Naive thymus-derived CD4-positive, alpha-beta T cell (primary cell): ENCODE data around the gene HAUS3. TPM values are rescaled to one million over a fixed set of nuclear protein-coding genes. Genes with fewer than 3 reads are reported as not detected.

Source experiments
- ATAC-seq: fragments of 150-1000 bp; cut with Tn5 transposase; 2 replicates; pipeline ENCODE4 v1.10.0; 2021; ENCODE audit warnings: mild to moderate bottlenecking, moderate library complexity
- CTCF ChIA-PET: fragments of 350-600 bp; sonication (Branson Sonifier 250); formaldehyde crosslinking; loops from one replicate; lab custom pipeline; 2021; ENCODE audit warnings: antibody characterized with exemption; lab: Charles Lee
- POLR2A ChIA-PET: fragments of 350-600 bp; sonication (Branson Sonifier 250); formaldehyde crosslinking; loops from one replicate; lab custom pipeline; 2021; ENCODE audit warnings: antibody characterized with exemption, inconsistent platforms; lab: Charles Lee
- DNase-seq, 9 donors: peaks; one replicate each; pipeline versions ENCODE4 v3.0.0 to v3.0.0-alpha.2; 2020 to 2022; ENCODE audit warnings: mixed read lengths in 1 of 9
- H3K27ac ChIP-seq: one replicate; pipeline ENCODE4 v1.7.0; 2013; ENCODE audit warnings: mild to moderate bottlenecking, low read depth, low read length, moderate library complexity
- H3K27me3 ChIP-seq, 2 donors: one replicate each; pipeline ENCODE4 v1.7.0; 2013; ENCODE audit warnings: low read length in 2 of 2, mild to moderate bottlenecking in 2 of 2, moderate library complexity in 2 of 2; ENCODE audit not compliant: control insufficient read depth in 2 of 2, insufficient read depth in 2 of 2
- H3K36me3 ChIP-seq, 3 experiments: 1 replicate in 2 of 3; 2 replicates in 1 of 3; pipeline ENCODE4 v1.7.0; 2013; ENCODE audit warnings: low read length in 3 of 3, mild to moderate bottlenecking in 3 of 3, moderate library complexity in 1 of 3; ENCODE audit not compliant: insufficient read depth in 3 of 3, control insufficient read depth in 2 of 3
- H3K4me1 ChIP-seq, 2 donors: one replicate each; pipeline ENCODE4 v1.7.0; 2013; ENCODE audit warnings: low read length in 2 of 2, mild to moderate bottlenecking in 2 of 2, moderate library complexity in 1 of 2; ENCODE audit not compliant: control insufficient read depth in 2 of 2, insufficient read depth in 2 of 2
- H3K4me3 ChIP-seq: 2 replicates; pipeline ENCODE4 v1.7.0; 2013; ENCODE audit warnings: mild to moderate bottlenecking, low read length
- H3K9me3 ChIP-seq, 3 experiments: 1 replicate in 2 of 3; 2 replicates in 1 of 3; pipeline ENCODE4 v1.7.0; 2013; ENCODE audit warnings: low read length in 3 of 3; ENCODE audit not compliant: control insufficient read depth in 2 of 3
- H3K27ac Mint-ChIP-seq, 9 donors: one replicate each; pipeline ENCODE4 v1.8.0; 2020 to 2022; ENCODE audit warnings: mixed read lengths in 9 of 9, mild to moderate bottlenecking in 8 of 9, moderate library complexity in 5 of 9, inconsistent platforms in 2 of 9
- H3K27me3 Mint-ChIP-seq, 5 donors: one replicate each; pipeline ENCODE4 v1.8.0; 2021 to 2022; ENCODE audit warnings: mixed read lengths in 5 of 5, mild to moderate bottlenecking in 1 of 5
- H3K36me3 Mint-ChIP-seq, 5 donors: one replicate each; pipeline ENCODE4 v1.8.0; 2020 to 2022; ENCODE audit warnings: mixed read lengths in 5 of 5, mild to moderate bottlenecking in 3 of 5, inconsistent platforms in 1 of 5
- H3K4me1 Mint-ChIP-seq, 7 donors: one replicate each; pipeline ENCODE4 v1.8.0; 2020 to 2022; ENCODE audit warnings: mixed read lengths in 7 of 7, mild to moderate bottlenecking in 3 of 7, inconsistent platforms in 1 of 7
- H3K4me3 Mint-ChIP-seq, 10 donors: one replicate each; pipeline ENCODE4 v1.8.0; 2020 to 2022; ENCODE audit warnings: mild to moderate bottlenecking in 10 of 10, mixed read lengths in 10 of 10, moderate library complexity in 6 of 10, inconsistent platforms in 2 of 10
- H3K9me3 Mint-ChIP-seq, 11 donors: one replicate each; pipeline ENCODE4 v1.8.0; 2020 to 2022; ENCODE audit warnings: mixed read lengths in 11 of 11, mild to moderate bottlenecking in 4 of 11, inconsistent platforms in 1 of 11, moderate library complexity in 1 of 11
- intact Hi-C, 2 donors: fragments of 100-400 bp; cut with micrococcal nuclease; formaldehyde crosslinking; loops; one replicate each; pipeline ENCODE4 v1.15.1; 2023
- polyA plus RNA-seq, 2 donors: library from polyadenylated mRNA; unstranded; fragments of 300-500 nt; fragmentation: Illumina TruSeq; gene quantifications; one replicate each; pipeline ENCODE4 v1.2.3, GENCODE V29; 2021
- total RNA-seq, 6 experiments: library from RNA in 5 of 6; stranded (reverse) in 5 of 6; gene quantifications; 1 replicate in 5 of 6; 2 replicates in 1 of 6; pipeline ENCODE4 v1.2.3 and lab custom pipeline; 2021 to 2026

HAUS3 gene
- total and polyA plus RNA-seq, 7 experiments from 2014 or later, result 18.5 to 88.2 (median 33.4) TPM

DNA sequence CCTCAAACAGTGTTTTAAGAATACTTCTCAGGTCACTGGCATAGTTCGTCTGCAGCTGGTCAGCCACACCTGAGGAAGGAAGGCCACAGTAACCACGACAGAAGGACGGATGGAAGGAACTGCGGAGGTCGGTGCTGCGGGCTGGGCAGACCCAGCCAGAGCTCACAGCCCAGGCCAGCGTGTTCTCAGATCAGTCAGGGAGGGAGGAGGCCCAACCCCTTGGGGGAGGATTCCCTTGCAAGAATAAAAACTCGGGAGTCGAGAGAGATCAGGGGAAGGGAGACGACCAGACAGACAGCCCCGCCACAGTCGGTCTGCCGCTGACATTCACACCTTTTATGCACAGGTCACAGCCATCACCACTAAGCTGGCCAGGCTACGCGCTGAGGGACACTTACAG lies 31.3 kb upstream of the HAUS3 start:
- H3K27me3 Mint-ChIP-seq, result no peaks in the 10 kb centered on the region
- ChIA-PET CTCF (no interaction called here), POLR2A (interaction anchor here (1.1 kb wide), 1 partner anchor 10 kb away, joined by 3 read pairs; no protein-coding TSS in a partner anchor)
- peaks cover 0 to 1% (median 0%) of the 10 kb centered on the region in 11 donors for H3K9me3 Mint-ChIP-seq
- H3K36me3 ChIP-seq, result no peaks in the 10 kb centered on the region
- H3K4me3 ChIP-seq, result no peak overlapping the region
- H3K4me1 ChIP-seq, result no peaks in the 10 kb centered on the region
- ATAC-seq, result no peak
- DNase-seq, result no peak
- no peak overlapping the region for H3K27ac ChIP-seq
- no peak overlapping the region for H3K4me3 Mint-ChIP-seq
- H3K9me3 ChIP-seq, result no peaks in the 10 kb centered on the region
- peaks cover 0 to 8% (median 3%) of the 10 kb centered on the region in 5 donors for H3K36me3 Mint-ChIP-seq
- H3K27ac Mint-ChIP-seq, result no peak overlapping the region
- H3K4me1 Mint-ChIP-seq, result peaks cover 0 to 4% (median 0%) of the 10 kb centered on the region in 7 donors
- intact Hi-C loops, result no loop called here
- H3K27me3 ChIP-seq, result no peaks in the 10 kb centered on the region

DNA sequence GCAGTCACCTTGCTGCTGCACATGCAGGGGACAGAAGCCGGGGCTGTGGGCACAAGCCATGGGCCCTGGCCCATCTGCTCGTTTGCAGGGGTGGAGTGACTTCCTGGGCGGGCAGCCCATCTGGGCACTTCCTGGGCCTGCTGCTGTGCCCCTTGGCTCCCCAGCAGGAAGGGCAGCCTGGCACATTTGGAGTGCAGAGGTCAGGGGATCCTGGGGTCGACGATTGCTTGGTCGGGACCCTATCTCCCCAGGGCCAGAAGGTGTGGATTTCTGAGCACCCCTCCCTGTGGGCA lies 30.9 kb upstream of the HAUS3 start:
- H3K4me3 Mint-ChIP-seq, result no peak overlapping the region
- no peaks in the 10 kb centered on the region for H3K27me3 ChIP-seq
- DNase-seq (no peak), ATAC-seq (no peak)
- intact Hi-C loops, result no loop called here
- peaks cover 0 to 1% (median 0%) of the 10 kb centered on the region in 11 donors for H3K9me3 Mint-ChIP-seq
- H3K27me3 Mint-ChIP-seq, result no peaks in the 10 kb centered on the region
- H3K36me3 Mint-ChIP-seq, result peaks cover 0 to 8% (median 3%) of the 10 kb centered on the region in 5 donors
- no peak overlapping the region for H3K27ac Mint-ChIP-seq
- no peak overlapping the region for H3K4me3 ChIP-seq
- POLR2A ChIA-PET, result interaction anchor here (1.1 kb wide), 1 partner anchor 10 kb away, joined by 3 read pairs; no protein-coding TSS in a partner anchor
- H3K9me3 ChIP-seq, result no peaks in the 10 kb centered on the region
- H3K36me3 ChIP-seq, result no peaks in the 10 kb centered on the region
- CTCF ChIA-PET, result no interaction called here
- peaks cover 0 to 4% (median 0%) of the 10 kb centered on the region in 7 donors for H3K4me1 Mint-ChIP-seq
- no peak overlapping the region for H3K27ac ChIP-seq
- no peaks in the 10 kb centered on the region for H3K4me1 ChIP-seq

DNA sequence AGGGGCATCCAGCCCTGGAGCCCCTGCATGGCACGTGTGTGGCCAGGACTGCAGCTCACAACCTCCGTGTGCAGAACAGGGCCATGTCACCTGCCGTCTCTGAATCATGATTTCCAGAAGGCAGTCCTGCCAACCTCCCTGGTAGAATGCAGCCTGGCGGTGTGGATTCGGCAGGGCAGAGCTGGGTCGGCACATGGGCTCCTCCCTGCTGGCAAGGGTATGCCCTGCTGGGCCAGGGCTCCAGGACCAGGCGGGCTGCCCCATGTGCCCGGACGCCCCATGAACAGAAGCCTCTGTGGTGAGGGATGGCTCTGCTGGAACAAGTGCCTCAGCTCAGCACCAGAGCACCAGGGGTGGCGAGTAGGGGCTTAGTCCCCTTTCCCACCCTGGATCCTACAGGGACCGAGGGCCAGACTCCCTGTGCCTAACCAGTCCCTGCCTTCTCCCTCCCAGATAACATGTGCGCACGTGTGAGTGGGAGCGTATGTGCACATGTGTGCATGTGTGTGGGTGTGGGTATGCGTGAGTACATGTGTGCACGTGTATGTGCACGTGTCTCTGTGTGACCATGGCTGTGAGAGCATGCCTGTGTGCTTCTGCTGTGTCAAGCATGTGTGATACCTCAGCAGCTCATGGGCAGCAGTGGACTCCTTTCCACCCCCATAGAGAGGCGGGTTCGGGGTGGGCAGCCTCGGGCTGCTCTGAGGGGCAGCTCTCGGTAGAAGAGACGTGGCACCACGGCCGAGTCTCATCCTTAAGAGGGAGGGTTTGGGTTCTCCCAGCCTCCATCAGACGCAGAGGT lies 30.3 kb upstream of the HAUS3 start:
- no peaks in the 10 kb centered on the region for H3K36me3 ChIP-seq
- ChIA-PET POLR2A (interaction anchor here (1.1 to 1.9 kb wide), 2 partner anchors 9 to 10 kb away, joined by 3 to 4 read pairs; partner anchors contain the start of gene MXD4), CTCF (no interaction called here)
- H3K9me3 ChIP-seq, result no peaks in the 10 kb centered on the region
- H3K4me3 ChIP-seq, result no peak overlapping the region
- H3K4me1 Mint-ChIP-seq, result peaks cover 0 to 4% (median 0%) of the 10 kb centered on the region in 7 donors
- no peak overlapping the region for H3K4me3 Mint-ChIP-seq
- H3K4me1 ChIP-seq, result no peaks in the 10 kb centered on the region
- peaks cover 0 to 8% (median 3%) of the 10 kb centered on the region in 5 donors for H3K36me3 Mint-ChIP-seq
- H3K27me3 Mint-ChIP-seq, result no peaks in the 10 kb centered on the region
- ATAC-seq, result no peak
- H3K27me3 ChIP-seq, result no peaks in the 10 kb centered on the region
- H3K27ac Mint-ChIP-seq, result peak overlapping the region in 1 of 9 donors; percentile 70
- no peak for DNase-seq
- no peak overlapping the region for H3K27ac ChIP-seq
- intact Hi-C loops, result no loop called here
- peaks cover 0 to 1% (median 0%) of the 10 kb centered on the region in 11 donors for H3K9me3 Mint-ChIP-seq

DNA sequence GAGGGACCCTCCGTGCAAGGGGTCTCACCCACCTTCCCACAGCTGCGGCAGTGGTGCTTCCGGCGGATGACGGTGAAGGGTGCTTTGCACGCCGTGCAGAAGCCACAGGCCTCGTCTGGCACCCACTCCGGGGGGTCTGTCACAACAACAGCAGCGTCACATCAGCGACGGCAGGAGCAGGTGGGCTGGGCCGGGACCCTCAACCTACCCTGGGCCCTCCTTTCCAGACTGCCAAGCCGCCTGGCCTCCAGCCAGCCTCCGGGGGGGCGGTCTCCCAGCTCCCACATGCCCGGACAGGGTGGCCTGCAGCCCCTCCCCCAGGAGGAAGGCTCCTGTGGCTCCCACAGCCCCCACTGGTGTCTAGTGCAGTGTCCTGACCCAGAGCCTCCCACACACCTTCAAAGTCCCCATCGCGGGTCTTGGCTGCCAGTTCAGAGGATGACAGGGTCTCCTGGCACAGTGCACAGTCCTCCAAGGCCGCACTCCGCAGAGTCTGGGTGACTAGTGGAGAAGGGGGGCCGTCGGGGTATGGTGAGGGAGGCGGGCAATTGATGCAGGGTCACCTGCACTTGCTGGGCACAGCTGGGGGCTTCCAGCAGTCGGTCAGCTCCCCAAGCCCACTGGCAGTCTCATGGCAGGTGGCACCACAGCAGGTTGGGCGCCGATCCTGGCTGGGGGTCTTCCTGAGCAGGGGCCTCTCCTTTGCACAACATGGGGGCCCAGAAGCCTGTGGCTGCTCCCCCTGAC lies 29.5 kb upstream of the HAUS3 start:
- H3K4me1 Mint-ChIP-seq, result peaks cover 0 to 4% (median 0%) of the 10 kb centered on the region in 7 donors
- ChIA-PET CTCF (no interaction called here), POLR2A (interaction anchor here (1.9 kb wide), 1 partner anchor 9 kb away, joined by 4 read pairs; the partner anchor contains the start of gene MXD4)
- Histone ChIP-seq H3K9me3 (no peaks in the 10 kb centered on the region), H3K27ac (no peak overlapping the region), H3K27me3 (no peaks in the 10 kb centered on the region), H3K4me1 (no peaks in the 10 kb centered on the region), H3K36me3 (no peaks in the 10 kb centered on the region), H3K4me3 (no peak overlapping the region)
- no peaks in the 10 kb centered on the region for H3K27me3 Mint-ChIP-seq
- DNase-seq (no peak), ATAC-seq (no peak)
- no peak overlapping the region for H3K27ac Mint-ChIP-seq
- intact Hi-C loops, result no loop called here
- peaks cover 0 to 1% (median 0%) of the 10 kb centered on the region in 11 donors for H3K9me3 Mint-ChIP-seq
- no peak overlapping the region for H3K4me3 Mint-ChIP-seq
- peaks cover 0 to 8% (median 3%) of the 10 kb centered on the region in 5 donors for H3K36me3 Mint-ChIP-seq

DNA sequence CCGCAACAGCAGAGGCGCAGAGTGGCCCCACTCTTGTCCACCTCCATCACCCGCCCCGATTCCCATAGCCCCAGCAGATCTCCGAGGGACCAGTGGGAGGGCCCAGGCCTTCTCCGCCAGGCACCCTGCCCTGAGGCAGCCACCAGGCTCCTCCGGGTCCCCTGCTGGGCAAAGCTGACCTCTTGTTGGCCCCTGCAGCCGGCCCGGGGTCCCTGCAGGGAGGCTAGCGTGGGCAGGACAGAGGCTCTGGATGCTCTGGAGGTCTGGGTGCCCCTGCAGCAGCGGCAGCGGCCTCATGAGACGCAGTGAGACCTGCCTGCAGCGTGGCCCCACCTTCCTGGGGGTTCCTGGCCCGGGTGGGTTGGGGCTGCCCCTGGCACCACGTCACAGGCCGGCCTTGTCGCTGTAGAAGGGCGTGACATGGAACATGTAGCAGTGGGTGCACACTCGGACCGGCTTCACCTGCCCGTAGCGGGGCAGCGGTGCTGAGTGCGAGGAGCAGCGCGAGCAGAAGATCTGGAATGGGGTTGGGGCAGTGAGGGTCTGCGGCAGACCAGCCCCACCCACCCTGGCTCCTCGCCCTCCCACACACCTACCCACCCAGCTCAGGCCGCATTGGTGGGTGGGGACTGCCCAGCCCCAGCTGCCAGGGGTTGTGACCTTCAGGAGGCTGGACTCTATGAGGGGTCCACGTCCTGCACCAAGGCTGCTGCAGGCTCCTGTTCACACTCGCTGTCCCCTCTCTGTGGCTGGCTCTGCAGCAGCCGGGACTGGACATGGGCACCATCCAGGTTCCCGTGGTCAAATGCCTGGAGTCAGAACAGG lies 28.6 kb upstream of the HAUS3 start:
- Histone ChIP-seq H3K4me3 (no peak overlapping the region), H3K4me1 (no peaks in the 10 kb centered on the region), H3K9me3 (no peaks in the 10 kb centered on the region), H3K27ac (no peak overlapping the region), H3K27me3 (no peaks in the 10 kb centered on the region), H3K36me3 (no peaks in the 10 kb centered on the region)
- H3K4me1 Mint-ChIP-seq, result peaks cover 0 to 4% (median 0%) of the 10 kb centered on the region in 7 donors
- ATAC-seq (no peak), DNase-seq (no peak)
- H3K4me3 Mint-ChIP-seq, result no peak overlapping the region
- CTCF ChIA-PET, result no interaction called here
- H3K9me3 Mint-ChIP-seq, result peaks cover 0 to 1% (median 0%) of the 10 kb centered on the region in 11 donors
- H3K27me3 Mint-ChIP-seq, result no peaks in the 10 kb centered on the region
- POLR2A ChIA-PET, result interaction anchor here (1.9 kb wide), 1 partner anchor 8 kb away, joined by 4 read pairs; the partner anchor contains the start of gene MXD4
- peaks cover 0 to 8% (median 3%) of the 10 kb centered on the region in 5 donors for H3K36me3 Mint-ChIP-seq
- intact Hi-C loops, result no loop called here
- peak overlapping the region in 1 of 9 donors; percentile 55 for H3K27ac Mint-ChIP-seq

DNA sequence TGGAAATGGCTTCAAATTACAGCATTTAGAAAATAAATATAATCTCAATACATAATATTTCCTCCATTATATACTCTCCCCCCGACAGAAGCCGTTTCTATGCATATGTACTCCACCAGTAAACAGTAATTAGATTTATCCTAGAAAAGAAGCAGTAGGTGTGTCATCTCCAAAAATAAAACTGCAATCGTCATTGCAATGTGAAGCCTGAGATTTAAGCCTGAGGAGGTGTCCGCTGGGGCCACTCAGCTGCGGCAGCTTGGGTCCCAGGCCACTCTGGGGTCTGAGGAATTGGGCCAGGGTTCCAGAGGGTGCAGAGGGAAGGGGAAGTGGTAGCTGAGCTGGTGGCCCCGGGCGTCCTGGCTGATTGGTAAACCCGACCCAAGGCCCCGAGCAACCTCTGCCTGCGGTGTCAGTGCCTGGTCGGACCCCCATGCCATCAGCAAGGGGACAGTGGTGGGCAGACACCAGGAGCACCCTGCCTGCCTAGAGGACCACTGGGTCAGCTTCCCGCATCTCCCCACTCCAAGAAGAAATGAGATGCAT lies 27.8 kb upstream of the HAUS3 start:
- H3K9me3 Mint-ChIP-seq, result peaks cover 0 to 1% (median 0%) of the 10 kb centered on the region in 11 donors
- Histone ChIP-seq H3K27ac (no peak overlapping the region), H3K4me3 (no peak overlapping the region), H3K4me1 (no peaks in the 10 kb centered on the region), H3K36me3 (no peaks in the 10 kb centered on the region), H3K9me3 (no peaks in the 10 kb centered on the region), H3K27me3 (no peaks in the 10 kb centered on the region)
- ATAC-seq, result no peak
- CTCF ChIA-PET, result no interaction called here
- POLR2A ChIA-PET, result no interaction called here
- H3K27ac Mint-ChIP-seq, result no peak overlapping the region
- H3K36me3 Mint-ChIP-seq, result peaks cover 0 to 8% (median 3%) of the 10 kb centered on the region in 5 donors
- no peaks in the 10 kb centered on the region for H3K27me3 Mint-ChIP-seq
- no peak for DNase-seq
- H3K4me3 Mint-ChIP-seq, result no peak overlapping the region
- intact Hi-C loops, result no loop called here
- H3K4me1 Mint-ChIP-seq, result peaks cover 0 to 4% (median 0%) of the 10 kb centered on the region in 7 donors
